ENCODE data around the gene C17orf107.
"Not testable (repeated sequence)": the region's sequence is repeated elsewhere in the genome, so short reads cannot be mapped to it uniquely, and the experiment has no call there.

The C17orf107 gene

DNA sequence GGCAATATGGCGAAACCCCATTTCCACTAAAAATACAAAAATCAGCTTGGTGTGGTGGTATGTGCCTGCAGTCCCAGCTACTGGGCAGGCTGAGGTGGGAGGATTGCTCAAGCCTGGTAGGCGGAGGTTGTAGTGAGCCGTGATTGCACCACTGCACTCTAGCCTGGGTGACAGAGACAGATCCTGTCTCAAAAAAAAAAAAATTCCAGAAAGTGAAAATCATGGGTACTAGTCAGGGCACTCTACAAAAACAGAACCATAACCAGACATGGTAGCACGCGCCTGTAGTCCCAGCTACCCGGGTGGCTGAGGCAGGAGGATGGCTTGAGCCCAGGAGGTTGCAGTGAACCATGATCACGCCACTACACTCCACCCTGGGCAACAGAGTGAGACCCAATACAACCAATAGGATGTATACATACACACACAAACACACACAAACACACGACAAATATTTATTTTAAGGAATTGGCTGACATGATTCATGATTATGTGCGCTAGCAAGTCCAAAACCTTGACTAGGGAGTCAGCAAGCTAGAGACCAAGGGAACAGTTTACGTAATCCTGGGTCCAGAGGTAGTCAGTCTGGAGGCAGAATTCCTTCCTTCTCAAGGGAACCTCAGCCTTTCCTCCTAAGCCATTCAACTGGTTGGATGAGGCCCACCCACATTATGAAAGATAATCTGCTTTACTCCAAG lies 21.2 kb downstream of the C17orf107 start:
- Histone ChIP-seq H3K9ac (ENCODE audit: low read length) (no peak overlapping the region), H3K4me3 (ENCODE audit: low read length) (no peak overlapping the region), H4K20me1 (ENCODE audit: insufficient read depth, low read length) (no peaks in the 10 kb centered on the region), H3K79me2 (ENCODE audit: low read length) (no peaks in the 10 kb centered on the region), H3K4me1 (ENCODE audit: low read length) (no peaks in the 10 kb centered on the region), H3K9me3 (ENCODE audit: insufficient read depth, low read length) (no peaks in the 10 kb centered on the region), H3K27me3 (ENCODE audit: low read depth, low read length) (no peaks in the 10 kb centered on the region), H3K36me3 (replicated peaks; ENCODE audit: low read depth, low read length) (no peaks in the 10 kb centered on the region), H2AFZ (ENCODE audit: low read depth, low read length) (no peak overlapping the region), H3K4me2 (ENCODE audit: low read length) (no peak overlapping the region), H3K27ac (ENCODE audit: low read length) (no peak overlapping the region)
- TF ChIP-seq, protein P1, sequence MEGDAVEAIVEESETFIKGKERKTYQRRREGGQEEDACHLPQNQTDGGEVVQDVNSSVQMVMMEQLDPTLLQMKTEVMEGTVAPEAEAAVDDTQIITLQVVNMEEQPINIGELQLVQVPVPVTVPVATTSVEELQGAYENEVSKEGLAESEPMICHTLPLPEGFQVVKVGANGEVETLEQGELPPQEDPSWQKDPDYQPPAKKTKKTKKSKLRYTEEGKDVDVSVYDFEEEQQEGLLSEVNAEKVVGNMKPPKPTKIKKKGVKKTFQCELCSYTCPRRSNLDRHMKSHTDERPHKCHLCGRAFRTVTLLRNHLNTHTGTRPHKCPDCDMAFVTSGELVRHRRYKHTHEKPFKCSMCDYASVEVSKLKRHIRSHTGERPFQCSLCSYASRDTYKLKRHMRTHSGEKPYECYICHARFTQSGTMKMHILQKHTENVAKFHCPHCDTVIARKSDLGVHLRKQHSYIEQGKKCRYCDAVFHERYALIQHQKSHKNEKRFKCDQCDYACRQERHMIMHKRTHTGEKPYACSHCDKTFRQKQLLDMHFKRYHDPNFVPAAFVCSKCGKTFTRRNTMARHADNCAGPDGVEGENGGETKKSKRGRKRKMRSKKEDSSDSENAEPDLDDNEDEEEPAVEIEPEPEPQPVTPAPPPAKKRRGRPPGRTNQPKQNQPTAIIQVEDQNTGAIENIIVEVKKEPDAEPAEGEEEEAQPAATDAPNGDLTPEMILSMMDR (IDR thresholded peaks at IDR 0.05; ENCODE audit: low read depth, low read length) = no peak
- no peak for TF ChIP-seq EZH2phosphoT487 (IDR thresholded peaks at IDR 0.05; ENCODE audit: low read depth)

DNA sequence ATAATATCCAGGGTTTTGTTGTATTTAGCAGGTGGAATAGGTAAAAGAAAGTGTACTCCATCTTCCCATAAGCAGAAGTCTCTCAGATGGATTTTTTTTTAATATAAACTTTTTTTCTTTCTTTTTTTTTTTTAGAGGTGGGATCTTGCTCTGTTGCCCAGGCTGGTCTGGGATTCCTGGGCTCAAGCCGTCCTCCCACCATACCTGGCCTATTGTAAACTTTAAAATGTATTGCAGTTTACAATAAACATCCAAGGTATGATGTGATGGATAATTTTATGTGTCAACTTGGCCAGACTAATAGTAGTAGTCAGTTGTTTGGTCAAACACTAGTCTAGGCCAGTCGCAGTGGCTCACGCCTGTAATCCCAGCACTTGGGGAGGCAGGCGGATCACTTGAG lies 22.0 kb downstream of the C17orf107 start:
- Histone ChIP-seq H3K36me3 (replicated peaks; ENCODE audit: low read depth, low read length) (no peaks in the 10 kb centered on the region), H3K79me2 (ENCODE audit: low read length) (no peaks in the 10 kb centered on the region), H3K27me3 (ENCODE audit: low read depth, low read length) (no peaks in the 10 kb centered on the region), H3K27ac (ENCODE audit: low read length) (no peak overlapping the region), H2AFZ (ENCODE audit: low read depth, low read length) (no peak overlapping the region), H3K4me3 (ENCODE audit: low read length) (no peak overlapping the region), H3K4me2 (ENCODE audit: low read length) (no peak overlapping the region), H3K9ac (ENCODE audit: low read length) (no peak overlapping the region), H3K4me1 (ENCODE audit: low read length) (no peaks in the 10 kb centered on the region), H3K9me3 (ENCODE audit: insufficient read depth, low read length) (no peaks in the 10 kb centered on the region), H4K20me1 (ENCODE audit: insufficient read depth, low read length) (no peaks in the 10 kb centered on the region)
- TF ChIP-seq EZH2phosphoT487 (IDR thresholded peaks at IDR 0.05; ENCODE audit: low read depth) = no peak
- TF ChIP-seq, protein P1 (IDR thresholded peaks at IDR 0.05; ENCODE audit: low read depth, low read length) = no peak

DNA sequence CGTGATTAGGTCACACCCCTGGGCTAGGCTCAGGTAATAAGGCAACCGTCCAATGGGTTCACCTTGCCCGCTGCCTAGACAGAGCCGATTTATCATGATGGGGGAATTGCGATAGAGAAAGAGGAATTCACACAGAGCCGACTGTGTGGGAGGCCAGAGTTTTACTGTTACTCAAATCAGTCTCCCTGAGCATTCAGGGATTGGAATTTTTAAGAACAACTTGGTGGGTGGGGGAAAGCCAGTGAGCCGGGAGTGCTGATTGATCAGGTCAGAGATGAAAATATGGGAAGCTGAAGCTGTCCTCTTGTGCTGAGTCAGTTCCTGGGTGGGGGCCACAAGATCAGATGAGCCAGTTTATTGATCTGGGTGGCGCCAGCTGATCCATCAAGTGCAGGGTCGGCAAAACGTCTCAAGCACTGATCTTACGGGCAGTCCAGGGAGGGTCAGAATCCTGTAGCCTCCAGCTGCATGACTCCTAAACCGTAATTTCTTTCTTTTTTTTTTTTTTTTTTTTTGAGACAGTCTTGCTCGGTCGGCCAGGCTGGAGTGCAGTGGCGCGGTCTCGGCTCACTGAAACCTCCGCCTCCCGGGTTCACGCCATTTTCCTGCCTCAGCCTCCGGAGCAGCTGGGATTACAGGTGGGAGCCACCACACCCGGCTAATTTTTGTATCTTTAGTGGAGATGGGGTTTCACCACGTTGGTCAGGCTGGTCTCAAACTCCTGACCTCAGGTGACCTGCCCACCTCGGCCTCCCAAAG lies 27.4 kb downstream of the C17orf107 start:
- H2AFZ ChIP-seq (ENCODE audit: low read depth, low read length); H4K20me1 ChIP-seq (ENCODE audit: insufficient read depth, low read length); H3K27me3 ChIP-seq (ENCODE audit: low read depth, low read length); H3K9me3 ChIP-seq (ENCODE audit: insufficient read depth, low read length); H3K4me1 ChIP-seq (ENCODE audit: low read length); H3K9ac ChIP-seq (ENCODE audit: low read length); H3K4me3 ChIP-seq (ENCODE audit: low read length); H3K4me2 ChIP-seq (ENCODE audit: low read length); H3K79me2 ChIP-seq (ENCODE audit: low read length); H3K36me3 ChIP-seq (replicated peaks; ENCODE audit: low read depth, low read length); H3K27ac ChIP-seq (ENCODE audit: low read length): not testable (repeated sequence)

DNA sequence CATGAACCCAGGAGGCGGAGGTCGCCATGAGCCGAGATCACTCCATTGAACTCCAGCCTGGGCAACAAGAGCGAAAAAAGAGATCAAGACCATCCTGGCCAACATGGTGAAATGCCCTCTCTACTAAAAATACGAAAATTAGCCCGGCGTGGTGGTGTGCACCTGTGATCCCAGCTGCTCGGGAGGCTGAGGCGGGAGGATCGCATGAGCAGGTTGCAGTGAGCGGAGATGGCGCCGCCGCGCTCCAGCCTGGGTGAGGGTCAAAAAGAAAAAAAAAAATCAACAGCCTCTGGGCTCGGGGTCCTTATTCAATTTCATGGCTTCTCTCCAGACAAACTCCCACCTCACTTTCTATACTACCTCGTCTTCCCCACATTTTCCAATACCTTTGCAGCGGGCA lies 29.5 kb downstream of the C17orf107 start:
- H3K79me2 ChIP-seq (ENCODE audit: low read length) = no peaks in the 10 kb centered on the region
- H3K27me3 ChIP-seq (ENCODE audit: low read depth, low read length) = no peaks in the 10 kb centered on the region
- H3K9ac ChIP-seq (ENCODE audit: low read length) = no peak overlapping the region
- H3K9me3 ChIP-seq (ENCODE audit: insufficient read depth, low read length) = no peaks in the 10 kb centered on the region
- H3K36me3 ChIP-seq (replicated peaks; ENCODE audit: low read depth, low read length) = no peaks in the 10 kb centered on the region
- no peaks in the 10 kb centered on the region for H4K20me1 ChIP-seq (ENCODE audit: insufficient read depth, low read length)
- no peak overlapping the region for H3K4me2 ChIP-seq (ENCODE audit: low read length)
- H3K27ac ChIP-seq (ENCODE audit: low read length) = no peak overlapping the region
- no peak for TF ChIP-seq EZH2phosphoT487 (IDR thresholded peaks at IDR 0.05; ENCODE audit: low read depth)
- TF ChIP-seq, protein P1 (IDR thresholded peaks at IDR 0.05; ENCODE audit: low read depth, low read length) = no peak
- no peak overlapping the region for H3K4me3 ChIP-seq (ENCODE audit: low read length)
- H2AFZ ChIP-seq (ENCODE audit: low read depth, low read length) = no peak overlapping the region
- no peaks in the 10 kb centered on the region for H3K4me1 ChIP-seq (ENCODE audit: low read length)
